ENCODE data around the gene NID1.

DNA sequence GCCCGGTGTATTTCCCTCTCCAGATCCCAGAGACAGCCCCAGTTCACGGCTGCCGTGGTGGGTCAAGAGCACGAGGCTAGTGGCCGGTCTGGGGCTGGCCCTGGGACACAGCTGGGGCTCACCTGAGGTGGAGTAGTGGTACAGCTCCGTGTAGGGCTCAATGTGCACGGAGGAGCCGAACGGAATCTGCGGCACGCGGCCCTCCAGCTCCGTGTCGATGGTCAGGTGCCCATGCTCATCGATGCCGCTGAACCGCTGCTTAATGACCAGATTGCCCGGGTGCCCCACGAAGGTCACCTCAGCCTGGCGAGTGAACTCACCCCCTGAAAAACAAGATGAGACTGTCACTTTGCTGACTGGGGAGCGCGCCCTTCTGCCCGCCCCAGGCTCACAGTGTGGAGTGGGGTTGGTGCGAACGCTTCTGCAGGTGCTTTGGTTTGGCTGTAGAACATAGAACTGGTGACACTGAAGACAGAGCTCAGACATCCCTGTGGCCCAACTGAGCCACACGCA lies 35.4 kb downstream of the NID1 start:
- TF ChIP-seq, protein P1, sequence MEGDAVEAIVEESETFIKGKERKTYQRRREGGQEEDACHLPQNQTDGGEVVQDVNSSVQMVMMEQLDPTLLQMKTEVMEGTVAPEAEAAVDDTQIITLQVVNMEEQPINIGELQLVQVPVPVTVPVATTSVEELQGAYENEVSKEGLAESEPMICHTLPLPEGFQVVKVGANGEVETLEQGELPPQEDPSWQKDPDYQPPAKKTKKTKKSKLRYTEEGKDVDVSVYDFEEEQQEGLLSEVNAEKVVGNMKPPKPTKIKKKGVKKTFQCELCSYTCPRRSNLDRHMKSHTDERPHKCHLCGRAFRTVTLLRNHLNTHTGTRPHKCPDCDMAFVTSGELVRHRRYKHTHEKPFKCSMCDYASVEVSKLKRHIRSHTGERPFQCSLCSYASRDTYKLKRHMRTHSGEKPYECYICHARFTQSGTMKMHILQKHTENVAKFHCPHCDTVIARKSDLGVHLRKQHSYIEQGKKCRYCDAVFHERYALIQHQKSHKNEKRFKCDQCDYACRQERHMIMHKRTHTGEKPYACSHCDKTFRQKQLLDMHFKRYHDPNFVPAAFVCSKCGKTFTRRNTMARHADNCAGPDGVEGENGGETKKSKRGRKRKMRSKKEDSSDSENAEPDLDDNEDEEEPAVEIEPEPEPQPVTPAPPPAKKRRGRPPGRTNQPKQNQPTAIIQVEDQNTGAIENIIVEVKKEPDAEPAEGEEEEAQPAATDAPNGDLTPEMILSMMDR (optimal IDR thresholded peaks at IDR 0.05 in 1 of 3, IDR thresholded peaks at IDR 0.05 in 1 of 3, conservative IDR thresholded peaks at IDR 0.05 in 1 of 3; ENCODE audit: extremely low read depth in 1 of 3, insufficient read depth in 2 of 3, low read length in 3 of 3) = no peak
- TF ChIP-seq EZH2 (IDR thresholded peaks at IDR 0.05; ENCODE audit: low read length) = no peak

Measured in keratinocyte (primary cell).